Lower leg skin (tissue), 3 donors: ENCODE data around the gene STING1.
"Not testable (repeated sequence)": the region's sequence is repeated elsewhere in the genome, so short reads cannot be mapped to it uniquely, and the experiment has no call there.

Source experiments
- CTCF ChIP-seq, 3 donors: fragments of 450-650 bp; IDR thresholded peaks; one replicate each; pipeline ENCODE4 v1.5.1; 2016; ENCODE audit warnings: antibody characterized with exemption in 3 of 3, mild to moderate bottlenecking in 3 of 3, moderate library complexity in 2 of 3
- POLR2A ChIP-seq, 2 donors: fragments of 450-650 bp; IDR thresholded peaks; one replicate each; pipeline ENCODE4 v1.6.1; 2016 to 2017; ENCODE audit warnings: antibody characterized with exemption in 2 of 2, mild to moderate bottlenecking in 1 of 2, moderate library complexity in 1 of 2

GRCh38 chr5:139530079-139530478 is 47.5 kb upstream of the STING1 start:
- not testable (repeated sequence) for TF ChIP-seq CTCF, POLR2A (IDR thresholded peaks at IDR 0.05)
